GM21528 (cell line): Measurements from ENCODE around the gene PTPDC1.
"Not testable (repeated sequence)": the region's sequence is repeated elsewhere in the genome, so short reads cannot be mapped to it uniquely, and the experiment has no call there.

Experiments
- ATAC-seq: cut with Tn5 transposase; IDR thresholded peaks from one replicate; pipeline ENCODE4 v1.9.1; 2021; ENCODE audit warnings: mild to moderate bottlenecking, moderate library complexity; ENCODE audit not compliant: unreplicated experiment, low FRiP score

Gene PTPDC1

GRCh38 chr9:94086486-94087345, 2.5 kb downstream of the PTPDC1 start:
- ATAC-seq: no peak

DNA sequence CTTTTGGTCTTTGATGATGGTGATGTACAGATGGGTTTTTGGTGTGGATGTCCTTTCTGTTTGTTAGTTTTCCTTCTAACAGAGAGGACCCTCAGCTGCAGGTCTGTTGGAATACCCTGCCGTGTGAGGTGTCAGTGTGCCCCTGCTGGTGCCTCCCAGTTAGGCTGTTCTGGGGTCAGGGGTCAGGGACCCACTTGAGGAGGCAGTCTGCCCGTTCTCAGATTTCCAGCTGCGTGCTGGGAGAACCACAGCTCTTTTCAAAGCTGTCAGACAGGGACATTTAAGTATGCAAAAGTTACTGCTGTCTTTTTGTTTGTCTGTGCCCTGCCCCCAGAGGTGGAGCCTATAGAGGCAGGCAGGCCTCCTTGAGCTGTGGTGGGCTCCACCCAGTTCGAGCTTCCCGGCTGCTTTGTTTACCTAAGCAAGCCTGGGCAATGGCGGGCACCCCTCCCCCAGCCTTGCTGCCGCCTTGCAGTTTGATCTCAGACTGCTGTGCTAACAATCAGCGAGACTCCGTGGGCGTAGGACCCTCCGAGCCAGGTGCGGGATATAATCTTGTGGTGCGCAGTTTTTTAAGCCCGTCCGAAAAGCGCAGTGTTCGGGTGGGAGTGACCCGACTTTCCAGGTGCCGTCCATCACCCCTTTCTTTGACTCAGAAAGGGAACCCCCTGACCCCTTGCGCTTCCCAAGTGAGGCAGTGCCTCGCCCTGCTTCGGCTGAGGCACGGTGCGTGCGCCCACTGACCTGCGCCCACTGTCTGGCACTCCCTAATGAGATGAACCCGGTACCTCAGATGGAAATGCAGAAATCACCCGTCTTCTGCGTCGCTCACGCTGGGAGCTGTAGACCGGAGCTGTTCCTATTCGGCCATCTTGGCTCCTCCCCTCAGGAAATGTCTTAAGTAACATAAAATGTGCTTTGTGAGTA, 10.2 kb downstream of the PTPDC1 start:
- not testable (repeated sequence) for ATAC-seq

DNA sequence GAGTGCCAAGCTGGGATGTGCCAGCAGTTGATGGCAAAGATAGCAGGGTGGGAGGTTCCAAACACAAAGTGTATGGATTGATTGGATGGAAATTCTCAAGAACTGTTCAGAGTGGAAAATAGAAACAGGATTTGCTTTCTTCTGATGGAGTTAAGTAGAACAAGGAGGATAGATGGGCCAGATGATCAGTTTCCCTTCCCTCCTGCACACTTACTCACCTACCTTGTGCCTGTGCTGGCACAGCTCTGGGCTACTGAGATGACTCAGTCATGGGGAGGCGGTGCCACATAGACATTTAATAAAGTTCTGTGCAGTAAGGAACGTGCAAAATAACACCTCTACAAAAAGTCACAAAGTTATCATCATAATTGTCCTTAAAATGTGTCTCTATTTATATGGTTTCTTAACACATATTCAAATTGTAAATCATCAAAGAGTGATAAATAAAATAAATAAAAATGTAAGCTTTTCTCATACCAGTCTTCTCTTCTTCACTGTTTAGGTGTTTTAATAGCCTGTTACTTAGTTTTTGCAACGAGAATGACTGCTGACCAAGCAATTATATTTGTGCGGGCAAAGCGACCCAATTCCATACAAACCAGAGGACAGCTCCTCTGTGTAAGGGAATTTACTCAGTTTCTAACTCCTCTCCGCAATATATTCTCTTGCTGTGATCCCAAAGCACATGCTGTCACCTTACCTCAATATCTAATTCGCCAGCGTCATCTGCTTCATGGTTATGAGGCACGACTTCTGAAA, 12.7 kb downstream of the PTPDC1 start:
- ATAC-seq: no peak

DNA sequence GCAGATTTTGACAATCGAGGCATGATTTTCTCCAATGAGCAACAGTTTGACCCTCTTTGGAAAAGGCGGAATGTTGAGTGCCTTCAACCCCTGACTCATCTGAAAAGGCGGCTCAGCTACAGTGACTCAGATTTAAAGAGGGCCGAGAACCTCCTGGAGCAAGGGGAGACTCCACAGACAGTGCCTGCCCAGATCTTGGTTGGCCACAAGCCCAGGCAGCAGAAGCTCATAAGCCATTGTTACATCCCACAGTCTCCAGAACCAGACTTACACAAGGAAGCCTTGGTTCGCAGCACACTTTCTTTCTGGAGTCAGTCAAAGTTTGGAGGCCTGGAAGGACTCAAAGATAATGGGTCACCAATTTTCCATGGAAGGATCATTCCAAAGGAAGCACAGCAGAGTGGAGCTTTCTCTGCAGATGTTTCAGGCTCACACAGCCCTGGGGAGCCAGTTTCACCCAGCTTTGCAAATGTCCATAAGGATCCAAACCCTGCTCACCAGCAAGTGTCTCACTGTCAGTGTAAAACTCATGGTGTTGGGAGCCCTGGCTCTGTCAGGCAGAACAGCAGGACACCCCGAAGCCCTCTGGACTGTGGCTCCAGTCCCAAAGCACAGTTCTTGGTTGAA, 13.6 kb downstream of the PTPDC1 start:
- ATAC-seq: no peak

- no peak for ATAC-seq
These were observed 16.1 kb downstream of the PTPDC1 start for GRCh38 chr9:94100152-94100879.

GRCh38 chr9:94101162-94101853, 17.0 kb downstream of the PTPDC1 start:
- no peak for ATAC-seq

- no peak for ATAC-seq
These were observed 24.3 kb downstream of the PTPDC1 start for GRCh38 chr9:94108584-94108983.

GRCh38 chr9:94110821-94111252, 26.6 kb downstream of the PTPDC1 start:
- ATAC-seq: no peak

DNA sequence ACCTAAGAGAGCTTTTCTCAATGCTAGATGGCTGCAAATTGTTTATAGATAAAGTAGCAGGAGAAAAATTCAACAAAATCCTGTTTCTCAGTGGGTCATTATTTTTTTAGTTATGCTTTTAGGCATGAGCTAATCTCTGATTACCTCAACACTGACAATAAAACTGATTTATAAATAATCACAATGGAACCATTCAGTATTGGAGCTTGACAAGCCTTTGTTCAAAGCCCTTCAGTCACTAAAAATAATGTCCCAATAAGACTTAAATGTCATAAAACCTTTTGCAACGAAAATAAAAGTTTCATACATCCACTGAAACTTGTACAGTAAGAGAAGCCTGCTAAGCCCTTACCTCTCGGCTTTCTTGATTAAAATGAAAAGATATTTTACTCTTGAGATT, 27.2 kb downstream of the PTPDC1 start:
- no peak for ATAC-seq

- no peak for ATAC-seq
These were observed 28.6 kb downstream of the PTPDC1 start for GRCh38 chr9:94112716-94113465.

GRCh38 chr9:94120088-94120487, 35.8 kb downstream of the PTPDC1 start:
- ATAC-seq: not testable (repeated sequence)

DNA sequence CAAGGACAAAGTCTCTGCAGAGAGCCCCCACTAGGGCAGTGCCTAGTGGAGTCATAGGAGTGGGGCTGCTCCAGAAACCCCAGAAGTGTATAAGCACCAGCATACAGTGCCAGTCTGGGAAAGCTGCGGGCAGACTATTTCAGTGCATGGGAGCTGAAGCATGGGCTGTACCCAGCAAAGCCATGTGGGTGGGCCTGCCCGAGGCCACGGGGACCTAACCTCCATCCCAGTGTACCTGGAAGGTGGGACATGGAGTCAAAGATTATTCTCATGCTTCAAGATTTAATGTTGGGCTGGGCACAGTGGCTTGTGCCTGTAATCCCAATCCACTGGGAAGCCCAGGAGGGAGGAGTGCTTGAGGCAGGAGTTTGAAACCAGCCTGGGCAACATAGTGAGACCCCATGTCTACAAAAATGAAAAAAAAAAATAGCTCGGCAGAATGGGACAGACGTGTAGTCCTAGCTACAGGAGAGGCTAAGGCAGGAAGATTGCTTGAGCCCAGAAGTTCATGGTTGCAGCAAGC, 36.7 kb downstream of the PTPDC1 start:
- ATAC-seq: no peak

DNA sequence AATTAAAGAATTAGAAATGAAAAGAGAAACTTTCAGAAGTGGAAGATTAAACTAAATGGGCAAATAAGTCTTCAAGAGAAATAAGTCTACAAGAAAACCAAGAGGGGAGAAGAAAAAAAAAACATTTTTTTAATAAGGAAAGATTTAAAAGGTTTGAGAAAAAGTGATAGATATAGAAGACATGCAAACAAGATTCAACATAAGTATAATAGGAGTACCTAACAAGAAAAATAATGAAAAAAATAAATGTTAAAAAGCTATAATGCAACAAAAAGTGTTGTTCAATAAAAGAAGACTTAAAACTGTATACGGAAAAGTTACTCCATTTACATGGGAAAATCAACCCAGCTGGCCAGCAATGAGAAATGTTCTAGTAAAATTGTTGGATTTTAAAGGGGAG, 42.6 kb downstream of the PTPDC1 start:
- no peak for ATAC-seq

DNA sequence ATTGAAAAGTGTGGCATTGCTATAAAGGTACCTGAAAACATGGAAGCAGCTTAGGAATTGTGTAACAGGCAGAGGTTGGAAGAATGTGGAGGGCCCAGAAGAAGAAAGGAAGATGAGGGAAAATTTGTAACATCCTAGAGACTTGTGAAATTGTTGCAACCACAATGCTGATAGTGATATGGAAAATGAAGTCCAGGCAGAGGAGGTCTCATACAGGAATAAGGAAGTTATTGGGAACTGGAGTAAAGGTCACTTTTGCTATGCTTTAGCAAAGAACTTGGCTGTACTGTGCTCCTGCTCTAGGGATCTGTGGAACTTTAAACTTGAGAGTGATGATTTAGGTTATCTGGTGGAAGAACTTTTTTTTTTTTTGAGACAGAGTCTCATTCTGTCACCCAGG, 43.5 kb downstream of the PTPDC1 start:
- no peak for ATAC-seq

DNA sequence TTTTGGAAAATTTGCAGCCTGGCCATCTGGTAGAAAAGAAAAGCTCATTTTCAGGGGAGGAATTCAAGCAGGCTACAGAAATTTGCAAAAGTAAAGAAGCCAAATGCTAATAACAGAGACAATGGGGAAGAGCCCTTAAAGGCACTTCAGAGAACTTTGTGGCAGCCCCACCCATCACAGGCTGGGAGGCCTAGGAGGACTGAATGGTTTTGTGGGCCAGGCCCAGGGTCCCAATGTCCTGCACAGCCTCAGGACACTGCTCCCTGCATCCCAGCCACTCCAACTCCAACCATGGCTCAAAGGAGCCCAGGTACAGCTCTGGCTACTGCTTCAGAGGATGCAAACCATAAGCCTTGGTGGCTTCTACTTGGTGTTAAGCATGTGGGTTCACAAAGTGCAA, 44.3 kb downstream of the PTPDC1 start:
- no peak for ATAC-seq

DNA sequence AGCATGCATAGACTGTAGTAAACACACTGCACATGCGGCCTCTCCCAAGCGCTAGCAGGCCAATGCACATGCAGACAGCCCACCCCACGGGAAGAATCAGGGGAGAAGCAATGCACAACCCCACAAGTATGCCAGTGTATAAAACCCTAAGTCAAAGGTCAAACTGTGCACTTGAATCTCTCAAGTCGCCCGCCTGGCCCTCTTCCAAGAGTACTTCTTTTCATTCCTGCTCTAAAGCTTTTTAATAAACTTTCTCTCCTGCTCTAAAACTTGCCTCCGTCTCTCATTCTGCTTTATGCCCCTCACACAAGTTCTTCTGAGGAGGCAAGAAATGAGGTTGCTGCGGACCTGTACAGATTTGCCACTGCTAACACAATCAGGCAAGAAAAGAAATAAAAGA, 50.4 kb downstream of the PTPDC1 start:
- ATAC-seq: no peak

- ATAC-seq: no peak
These were observed 51.0 kb downstream of the PTPDC1 start for GRCh38 chr9:94135222-94135621.
